ENCODE results near the gene LRRC46.

Gene LRRC46

GRCh38 chr17:47856830-47857229, 25.4 kb downstream of the LRRC46 start:
- no peak overlapping the region for H3K9ac ChIP-seq (ENCODE audit: insufficient read length)
- DNase-seq (ENCODE audit: low read depth, low spot score), result no peak
- no peaks in the 10 kb centered on the region for H3K36me3 ChIP-seq (ENCODE audit: insufficient read depth, low read length)
- no peaks in the 10 kb centered on the region for H3K9me3 ChIP-seq (ENCODE audit: low read depth, low read length)
- no peak overlapping the region for H3K27ac ChIP-seq
- no peak overlapping the region for H3K4me3 ChIP-seq
- TF ChIP-seq FOXP2 (optimal IDR thresholded peaks at IDR 0.05; ENCODE audit: control extremely low read depth, extremely low read length, insufficient read depth) (no peak), POLR2AphosphoS5 (IDR thresholded peaks at IDR 0.05; ENCODE audit: borderline replicate concordance, low read depth, low read length) (no peak), EZH2 (IDR thresholded peaks at IDR 0.05) (no peak)

DNA sequence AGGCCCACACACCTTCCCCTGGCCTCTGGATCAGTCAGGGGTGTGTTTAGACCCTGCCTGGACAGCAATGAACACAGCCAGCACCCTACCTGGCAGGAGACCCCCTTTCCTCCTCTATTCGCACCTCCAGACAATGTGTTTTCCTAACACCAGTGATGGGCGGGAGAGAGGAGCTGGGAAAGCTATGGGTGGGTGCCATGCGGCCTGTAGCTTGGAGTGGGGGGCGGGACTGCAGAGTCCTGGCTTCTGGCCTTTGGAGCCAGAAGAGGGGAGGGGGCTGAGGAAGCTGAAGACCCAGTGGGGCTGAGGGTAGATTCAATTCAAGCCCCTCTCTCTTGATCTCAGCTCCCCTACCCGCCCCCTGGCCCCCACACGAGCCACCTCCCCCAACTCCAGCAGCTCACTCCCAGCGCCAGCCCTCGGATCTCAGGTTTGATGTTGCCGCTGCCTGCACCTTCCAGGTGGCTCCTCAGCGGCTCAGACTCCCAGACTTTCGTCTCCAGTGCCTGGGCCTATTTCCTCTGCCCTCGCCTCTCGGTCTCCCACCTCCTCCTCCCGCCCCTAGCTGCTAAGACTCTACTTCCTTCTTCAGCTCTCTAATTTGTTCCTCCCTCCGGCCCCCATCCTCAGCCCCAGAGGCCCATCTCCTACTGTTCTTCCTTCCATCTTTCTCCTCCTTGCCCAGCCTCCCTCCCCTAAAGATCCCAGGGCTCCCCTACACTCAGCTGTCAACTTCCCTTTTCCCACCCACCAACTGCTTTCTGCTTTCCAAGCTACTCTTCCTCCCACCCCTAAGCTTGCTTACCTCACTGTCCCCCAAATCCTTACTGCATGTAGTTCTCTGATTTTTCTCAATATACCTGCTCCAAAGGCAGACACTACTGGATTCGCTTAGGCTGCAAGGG, 26.3 kb downstream of the LRRC46 start:
- Histone ChIP-seq H3K9ac (ENCODE audit: insufficient read length) (no peak overlapping the region), H3K9me3 (ENCODE audit: low read depth, low read length) (no peaks in the 10 kb centered on the region), H3K27ac (no peak overlapping the region), H3K36me3 (ENCODE audit: insufficient read depth, low read length) (no peaks in the 10 kb centered on the region), H3K4me3 (no peak overlapping the region)
- DNase-seq (ENCODE audit: low read depth, low spot score), result no peak
- TF ChIP-seq FOXP2 (optimal IDR thresholded peaks at IDR 0.05; ENCODE audit: control extremely low read depth, extremely low read length, insufficient read depth) (no peak), EZH2 (IDR thresholded peaks at IDR 0.05) (no peak), POLR2AphosphoS5 (IDR thresholded peaks at IDR 0.05; ENCODE audit: borderline replicate concordance, low read depth, low read length) (no peak)

DNA sequence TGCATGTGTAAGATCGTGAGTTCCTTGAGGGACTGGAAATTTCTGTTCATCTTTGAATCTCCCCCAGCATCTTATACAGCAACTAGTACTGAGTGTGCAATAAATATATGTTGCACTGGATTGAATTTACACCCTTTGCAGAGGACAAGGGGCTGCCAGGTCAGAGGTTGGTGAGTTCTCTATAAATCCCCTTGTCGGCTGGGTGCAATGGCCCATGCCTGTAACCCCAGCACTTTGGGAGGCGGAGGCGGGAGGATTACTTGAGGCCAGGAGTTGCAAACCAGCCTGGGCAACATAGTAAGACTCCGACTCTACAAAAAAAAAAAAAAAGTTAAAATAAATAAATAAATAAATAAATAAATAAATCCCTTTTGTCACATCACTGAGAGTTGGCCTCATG, 28.9 kb downstream of the LRRC46 start:
- TF ChIP-seq FOXP2 (optimal IDR thresholded peaks at IDR 0.05; ENCODE audit: control extremely low read depth, extremely low read length, insufficient read depth) (no peak), POLR2AphosphoS5 (IDR thresholded peaks at IDR 0.05; ENCODE audit: borderline replicate concordance, low read depth, low read length) (no peak), EZH2 (IDR thresholded peaks at IDR 0.05) (no peak)
- Histone ChIP-seq H3K9me3 (ENCODE audit: low read depth, low read length) (no peaks in the 10 kb centered on the region), H3K9ac (ENCODE audit: insufficient read length) (no peak overlapping the region), H3K4me3 (no peak overlapping the region), H3K36me3 (ENCODE audit: insufficient read depth, low read length) (no peaks in the 10 kb centered on the region), H3K27ac (no peak overlapping the region)
- DNase-seq (ENCODE audit: low read depth, low spot score), result no peak

GRCh38 chr17:47862621-47863440, 31.4 kb downstream of the LRRC46 start:
- TF ChIP-seq FOXP2 (optimal IDR thresholded peaks at IDR 0.05; ENCODE audit: control extremely low read depth, extremely low read length, insufficient read depth), result no peak
- no peak for TF ChIP-seq POLR2AphosphoS5 (IDR thresholded peaks at IDR 0.05; ENCODE audit: borderline replicate concordance, low read depth, low read length)
- no peak for TF ChIP-seq EZH2 (IDR thresholded peaks at IDR 0.05)
- H3K36me3 ChIP-seq (ENCODE audit: insufficient read depth, low read length), result no peaks in the 10 kb centered on the region
- no peaks in the 10 kb centered on the region for H3K9me3 ChIP-seq (ENCODE audit: low read depth, low read length)
- H3K4me3 ChIP-seq, result no peak overlapping the region
- no peak overlapping the region for H3K9ac ChIP-seq (ENCODE audit: insufficient read length)
- no peak overlapping the region for H3K27ac ChIP-seq
- no peak for DNase-seq (ENCODE audit: low read depth, low spot score)

DNA sequence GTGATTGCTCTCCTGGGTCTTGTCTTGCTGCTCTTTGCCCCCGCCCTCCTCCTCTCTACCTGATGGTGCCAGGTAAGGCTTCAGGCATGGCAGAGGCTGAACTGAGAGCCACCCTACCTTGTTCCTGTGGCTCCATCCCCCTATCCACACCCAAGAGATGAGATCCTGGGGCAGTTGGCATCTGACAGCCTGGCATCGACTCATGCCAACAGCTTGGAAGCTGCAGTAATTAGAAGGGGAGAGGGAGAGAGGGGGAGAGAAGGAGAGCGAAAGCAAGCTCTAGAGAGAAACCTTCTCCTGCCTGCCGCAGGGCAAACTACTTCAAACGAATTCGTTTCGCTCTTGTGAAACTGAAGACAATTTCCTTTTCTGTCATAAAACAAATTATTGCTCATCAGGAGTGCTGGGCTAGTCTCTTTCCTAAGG, 33.3 kb downstream of the LRRC46 start:
- H3K36me3 ChIP-seq (ENCODE audit: insufficient read depth, low read length), result no peaks in the 10 kb centered on the region
- no peak overlapping the region for H3K27ac ChIP-seq
- TF ChIP-seq FOXP2 (optimal IDR thresholded peaks at IDR 0.05; ENCODE audit: control extremely low read depth, extremely low read length, insufficient read depth), result no peak
- no peak for TF ChIP-seq EZH2 (IDR thresholded peaks at IDR 0.05)
- TF ChIP-seq POLR2AphosphoS5 (IDR thresholded peaks at IDR 0.05; ENCODE audit: borderline replicate concordance, low read depth, low read length), result peak; percentile 59; the same call in 1 of the 2 replicates
- H3K9me3 ChIP-seq (ENCODE audit: low read depth, low read length), result no peaks in the 10 kb centered on the region
- no peak overlapping the region for H3K9ac ChIP-seq (ENCODE audit: insufficient read length)
- peak; percentile 74 for DNase-seq (ENCODE audit: low read depth, low spot score)
- no peak overlapping the region; the same call in 1 of the 2 replicates for H3K4me3 ChIP-seq

DNA sequence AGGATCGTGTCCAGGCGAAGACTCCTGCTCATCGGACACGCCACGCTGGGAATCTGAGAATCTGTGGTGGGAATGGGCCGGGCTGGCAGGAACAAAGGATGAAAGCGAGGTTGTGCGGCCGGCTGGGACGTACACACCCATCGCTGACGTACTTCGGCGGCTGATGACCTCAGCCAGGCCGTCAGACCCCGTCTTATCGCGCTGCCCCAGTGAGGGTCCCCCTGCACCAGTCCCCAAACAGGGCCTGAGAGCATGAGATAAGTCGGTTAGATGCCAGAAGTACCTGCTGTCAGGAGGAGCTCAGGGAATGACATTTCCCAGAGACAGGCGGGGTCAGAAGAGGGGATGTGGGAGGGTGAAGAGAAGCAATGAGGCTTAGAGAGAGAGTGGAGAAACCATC, 35.5 kb downstream of the LRRC46 start:
- H3K4me3 ChIP-seq, result no peak overlapping the region
- no peak overlapping the region for H3K9ac ChIP-seq (ENCODE audit: insufficient read length)
- H3K9me3 ChIP-seq (ENCODE audit: low read depth, low read length), result no peaks in the 10 kb centered on the region
- no peak for DNase-seq (ENCODE audit: low read depth, low spot score)
- H3K36me3 ChIP-seq (ENCODE audit: insufficient read depth, low read length), result no peaks in the 10 kb centered on the region
- no peak overlapping the region for H3K27ac ChIP-seq
- TF ChIP-seq EZH2 (IDR thresholded peaks at IDR 0.05) (no peak), POLR2AphosphoS5 (IDR thresholded peaks at IDR 0.05; ENCODE audit: borderline replicate concordance, low read depth, low read length) (no peak), FOXP2 (optimal IDR thresholded peaks at IDR 0.05; ENCODE audit: control extremely low read depth, extremely low read length, insufficient read depth) (no peak)

DNA sequence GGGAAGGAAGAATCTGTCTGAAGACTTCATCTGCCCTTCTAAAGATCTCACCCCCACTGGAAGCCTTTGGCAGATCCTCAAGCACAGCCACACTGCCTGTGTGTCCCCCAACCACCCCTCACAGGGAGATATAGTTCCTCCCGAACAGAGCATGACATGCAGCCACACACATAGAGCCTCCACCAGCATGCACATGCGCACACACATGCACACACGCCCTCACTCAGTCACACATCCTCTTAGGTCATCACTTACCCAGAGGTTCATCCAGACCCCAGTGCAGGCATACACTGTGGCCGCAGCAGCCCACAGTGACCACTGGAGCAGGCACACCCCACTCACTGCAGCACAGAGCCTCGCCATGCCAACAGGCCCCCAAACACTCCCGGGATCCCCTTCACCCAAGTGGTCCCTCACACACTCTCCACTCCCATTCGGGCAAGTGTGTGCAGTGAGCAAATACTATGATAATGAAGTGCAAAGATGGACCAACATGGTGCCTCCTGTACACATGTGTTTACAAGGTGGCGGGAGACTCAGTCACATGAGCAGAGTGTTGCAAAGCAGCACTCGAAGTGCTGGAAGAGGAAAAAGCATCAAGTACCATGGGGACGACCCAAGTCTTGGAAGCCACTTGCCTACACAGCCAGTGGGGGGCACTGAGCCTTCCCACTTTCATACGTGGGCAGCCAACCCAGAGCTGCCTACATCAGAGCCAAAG, 36.5 kb downstream of the LRRC46 start:
- TF ChIP-seq POLR2AphosphoS5 (IDR thresholded peaks at IDR 0.05; ENCODE audit: borderline replicate concordance, low read depth, low read length), result no peak
- no peak for TF ChIP-seq EZH2 (IDR thresholded peaks at IDR 0.05)
- TF ChIP-seq FOXP2 (optimal IDR thresholded peaks at IDR 0.05; ENCODE audit: control extremely low read depth, extremely low read length, insufficient read depth), result no peak
- no peak for DNase-seq (ENCODE audit: low read depth, low spot score)
- no peak overlapping the region for H3K27ac ChIP-seq
- H3K4me3 ChIP-seq, result no peak overlapping the region
- H3K36me3 ChIP-seq (ENCODE audit: insufficient read depth, low read length), result no peaks in the 10 kb centered on the region
- H3K9me3 ChIP-seq (ENCODE audit: low read depth, low read length), result no peaks in the 10 kb centered on the region
- no peak overlapping the region for H3K9ac ChIP-seq (ENCODE audit: insufficient read length)

- Histone ChIP-seq H3K9me3 (ENCODE audit: low read depth, low read length) (no peaks in the 10 kb centered on the region), H3K4me3 (no peak overlapping the region), H3K36me3 (ENCODE audit: insufficient read depth, low read length) (no peaks in the 10 kb centered on the region), H3K9ac (ENCODE audit: insufficient read length) (no peak overlapping the region), H3K27ac (no peak overlapping the region)
- no peak for DNase-seq (ENCODE audit: low read depth, low spot score)
- no peak for TF ChIP-seq POLR2AphosphoS5 (IDR thresholded peaks at IDR 0.05; ENCODE audit: borderline replicate concordance, low read depth, low read length)
- TF ChIP-seq EZH2 (IDR thresholded peaks at IDR 0.05), result no peak
- no peak for TF ChIP-seq FOXP2 (optimal IDR thresholded peaks at IDR 0.05; ENCODE audit: control extremely low read depth, extremely low read length, insufficient read depth)
Measured at GRCh38 chr17:47869114-47869513, 37.6 kb downstream of the LRRC46 start.
